K562 (cell line): ENCODE data around the gene GPRC5B. TPM values are rescaled to one million over a fixed set of nuclear protein-coding genes. Genes with fewer than 3 reads are reported as not detected.

Experiments used
- ATAC-seq: fragments of 200-7000 bp; cut with Tn5 transposase; 3 replicates; pipeline ENCODE4 v1.9.1; 2020; ENCODE audit warnings: moderate library complexity
- BruUV-seq: library from RNA; stranded (reverse); fragments of 400-500 nt; replicated peaks from 2 replicates; lab custom pipeline; 2021; lab: Mats Ljungman, UMichigan
- CTCF ChIA-PET: fragments of 300-600 bp; formaldehyde crosslinking; extraction: SDS; loops from one replicate; lab custom pipeline; 2021; ENCODE audit warnings: low intra/inter-chr PET ratio; lab: Yijun Ruan, JAX
- POLR2A ChIA-PET: fragments of 300-600, 350-650 bp; sonication (Branson Sonifier 250); formaldehyde crosslinking; extraction: SDS; loops from one replicate; lab custom pipeline; 2021; ENCODE audit warnings: antibody characterized with exemption, inconsistent platforms; lab: Yijun Ruan, JAX
- DNase-seq, 4 experiments: peaks; one replicate each; pipeline versions ENCODE4 v3.0.0 to v3.0.0-alpha.2; 2011 to 2018; ENCODE audit warnings: low spot score in 3 of 4, mixed read lengths in 3 of 4; ENCODE audit errors: extremely low read depth in 1 of 4
- FAIRE-seq: peaks from 2 replicates; lab custom pipeline; 2011; peaks lifted over from hg19 to GRCh38; lab: Jason Lieb, UNC
- H2AFZ ChIP-seq: 2 replicates; pipeline ENCODE4 v1.6.0; 2011; ENCODE audit warnings: low read depth, low read length, control low read depth, inconsistent platforms
- H3K27ac ChIP-seq: fragments of 200-600 bp; 3 replicates; pipeline ENCODE4 v1.8.0; 2011; ENCODE audit warnings: low read depth, mild to moderate bottlenecking, control low read depth, inconsistent platforms, low read length, moderate library complexity, mixed read lengths; ENCODE audit errors: extremely low read depth
- H3K27me3 ChIP-seq, 2 experiments: fragments of 300-600 bp in 1 of 2; 2 replicates in 1 of 2; 3 replicates in 1 of 2; pipeline versions ENCODE4 v1.6.0 to v1.8.0; 2011; ENCODE audit warnings: inconsistent platforms in 2 of 2, low read length in 2 of 2, mild to moderate bottlenecking in 1 of 2, mixed read lengths in 1 of 2, moderate library complexity in 1 of 2; ENCODE audit not compliant: control insufficient read depth in 2 of 2, insufficient read depth in 2 of 2
- H3K36me3 ChIP-seq: fragments of 300-600 bp; 3 replicates; pipeline ENCODE4 v1.8.0; 2011; ENCODE audit warnings: mild to moderate bottlenecking, low read length, inconsistent platforms; ENCODE audit not compliant: control insufficient read depth, insufficient read depth
- H3K4me1 ChIP-seq, 2 experiments: fragments of 200-600 bp in 1 of 2; replicated peaks in 1 of 2; 2 replicates in 1 of 2; 3 replicates in 1 of 2; pipeline versions ENCODE4 v1.5.1 to v1.8.0; 2011; ENCODE audit warnings: inconsistent platforms in 2 of 2, low read length in 2 of 2, mild to moderate bottlenecking in 1 of 2, mixed read lengths in 1 of 2, moderate library complexity in 1 of 2; ENCODE audit not compliant: control insufficient read depth in 2 of 2, insufficient read depth in 2 of 2
- H3K4me2 ChIP-seq: 2 replicates; pipeline ENCODE4 v1.6.1; 2011; ENCODE audit warnings: low read length, control low read depth, inconsistent platforms, mixed read lengths; ENCODE audit not compliant: insufficient read depth
- H3K4me3 ChIP-seq: fragments of 200-600 bp; sonication (generic), shearing (Covaris generic); 2 replicates; pipeline ENCODE4 v1.5.1; 2016; ENCODE audit warnings: control low read depth, inconsistent platforms
- H3K79me2 ChIP-seq: fragments of 200-600 bp; 3 replicates; pipeline ENCODE4 v1.8.0; 2011; ENCODE audit warnings: low read length, inconsistent platforms; ENCODE audit not compliant: control insufficient read depth, insufficient read depth
- H3K9ac ChIP-seq, 2 experiments: 2 replicates each; pipeline versions ENCODE4 v1.6.0 to v1.6.1; 2011; ENCODE audit warnings: low read depth in 2 of 2, low read length in 2 of 2, control low read depth in 1 of 2, inconsistent platforms in 1 of 2, mild to moderate bottlenecking in 1 of 2, mixed read lengths in 1 of 2; ENCODE audit not compliant: insufficient read depth in 1 of 2
- H3K9me1 ChIP-seq: one replicate; pipeline ENCODE4 v1.6.0; 2011; ENCODE audit warnings: inconsistent platforms, mild to moderate bottlenecking, low read length, moderate library complexity; ENCODE audit not compliant: control insufficient read depth, insufficient read depth
- H3K9me3 ChIP-seq: replicated peaks from 2 replicates; pipeline ENCODE4 v1.5.1; 2011; ENCODE audit warnings: low read depth, low read length, inconsistent platforms; ENCODE audit not compliant: control insufficient read depth, insufficient read depth
- H4K20me1 ChIP-seq: replicated peaks from 2 replicates; pipeline ENCODE4 v1.6.1; 2011; ENCODE audit warnings: low read length, inconsistent platforms, mixed read lengths; ENCODE audit not compliant: control insufficient read depth, insufficient read depth
- ESRRA ChIP-seq: fragments of 450-650 bp; IDR thresholded peaks from 2 replicates; pipeline ENCODE4 v1.6.1; 2014; ENCODE audit warnings: low read depth, mild to moderate bottlenecking, moderate library complexity, borderline replicate concordance
- NR2C1 ChIP-seq, 2 experiments: fragments of 450-650 bp; IDR thresholded peaks; 2 replicates each; pipeline ENCODE4 v1.6.1; 2017; ENCODE audit warnings: mild to moderate bottlenecking in 2 of 2, antibody characterized with exemption in 1 of 2, inconsistent platforms in 1 of 2, missing compliant biosample characterization in 1 of 2, missing genetic modification characterization in 1 of 2
- RBM15 ChIP-seq: fragments of 200-400 bp; formaldehyde crosslinking; IDR thresholded peaks from 2 replicates; pipeline ENCODE4 v1.6.1; 2018; ENCODE audit warnings: mild to moderate bottlenecking, low read length, moderate library complexity; ENCODE audit not compliant: insufficient read depth
- SMAD4 ChIP-seq: fragments of 250-450 bp; sonication (Bioruptor Pico); conservative IDR thresholded peaks from 2 replicates; pipeline ENCODE4 v1.8.0; 2021; ENCODE audit warnings: inconsistent platforms, mild to moderate bottlenecking, moderate library complexity
- STAT5A ChIP-seq: IDR thresholded peaks from 2 replicates; pipeline ENCODE4 v1.6.1; 2012; ENCODE audit warnings: low read length, inconsistent platforms, borderline replicate concordance
- ZNF197 ChIP-seq: fragments of 200-800 bp; sonication (Bioruptor generic); IDR thresholded peaks from 2 replicates; pipeline ENCODE4 v1.6.1; 2016; ENCODE audit warnings: low read depth, missing genetic modification characterization, missing compliant biosample characterization
- ZNF561 ChIP-seq: fragments of 450-650 bp; formaldehyde crosslinking; conservative IDR thresholded peaks from 2 replicates; pipeline ENCODE4 v1.4.0; 2020; ENCODE audit warnings: mild to moderate bottlenecking, moderate library complexity
- ZNF57 ChIP-seq: fragments of 450-650 bp; formaldehyde crosslinking; IDR thresholded peaks from 2 replicates; pipeline ENCODE4 v1.4.0; 2020; ENCODE audit warnings: mild to moderate bottlenecking, moderate library complexity
- ZNF766 ChIP-seq: fragments of 200-800 bp; sonication (Bioruptor generic); conservative IDR thresholded peaks from 2 replicates; pipeline ENCODE4 v1.6.1; 2016; ENCODE audit warnings: missing genetic modification characterization, missing compliant biosample characterization
- WGBS: fragments of 100-300 bp; shearing (Covaris generic); methylation state at CpG from one replicate; pipeline ENCODE4 v1.1.6; 2016; ENCODE audit warnings: low coverage, mixed read lengths; ENCODE audit not compliant: insufficient coverage; ENCODE audit errors: missing lambda C conversion rate; 5-methylcytosine and 5-hydroxymethylcytosine counted together
- in situ Hi-C: fragments of 300-500 bp; cut with MboI; formaldehyde crosslinking; loops from 4 replicates; pipeline ENCODE4 v1.15.0; 2018; ENCODE audit warnings: inconsistent platforms, mixed read lengths
- intact Hi-C: fragments of 100-400 bp; cut with micrococcal nuclease; formaldehyde crosslinking; loops from 2 replicates; pipeline ENCODE4 v1.14.2; 2022
- polyA plus RNA-seq, 8 experiments: library from polyadenylated mRNA; depleted of rRNA in 4 of 8; stranded (reverse) in 5 of 8; unstranded in 3 of 8; fragments of >200 nt; fragmentation: Nextera tagmentation in 2 of 8; fragmentation: Illumina TruSeq in 1 of 8; extraction: Ambion mirVana in 2 of 8; extraction: Trizol in 1 of 8; gene quantifications; 2 replicates each; pipeline versions ENCODE4 v1.2.1 to v1.2.3, GENCODE V29; 2011 to 2014; ENCODE audit warnings: inconsistent platforms in 1 of 8, missing spikeins in 1 of 8
- total RNA-seq, 7 experiments: library from RNA; depleted of rRNA in 6 of 7; stranded (reverse); fragments of >200 nt in 6 of 7; fragmentation: Illumina TruSeq in 2 of 7; extraction: Trizol in 2 of 7; gene quantifications; 2 replicates each; pipeline versions ENCODE4 v1.2.1 to v1.2.3, GENCODE V29; 2011 to 2021; ENCODE audit warnings: low replicate concordance in 1 of 7
- TF ChIP-seq, protein P1 (sequence below): fragments of 250-450 bp; sonication (Bioruptor Pico); IDR thresholded peaks from 2 replicates; pipeline ENCODE4 v1.4.0; 2020; ENCODE audit warnings: borderline replicate concordance
- TF ChIP-seq, protein P2 (sequence below), 2 experiments: IDR thresholded peaks; 2 replicates each; pipeline ENCODE4 v1.6.1; 2011; ENCODE audit warnings: borderline replicate concordance in 1 of 2, control low read depth in 1 of 2, low read depth in 1 of 2, low read length in 1 of 2, mild to moderate bottlenecking in 1 of 2, mixed read lengths in 1 of 2, moderate library complexity in 1 of 2; ENCODE audit not compliant: insufficient read depth in 1 of 2, insufficient read length in 1 of 2, poor library complexity in 1 of 2, severe bottlenecking in 1 of 2; ENCODE audit errors: extremely low read depth in 1 of 2
- TF ChIP-seq, protein P3 (sequence below): fragments of 250-450 bp; sonication (Bioruptor Pico); IDR thresholded peaks from 2 replicates; pipeline ENCODE4 v1.4.0; 2020; ENCODE audit warnings: mild to moderate bottlenecking, moderate library complexity
- TF ChIP-seq, protein P4 (sequence below), 2 experiments: fragments of 450-650 bp in 1 of 2; sonication (generic) in 1 of 2; formaldehyde crosslinking in 1 of 2; IDR thresholded peaks in 1 of 2; conservative IDR thresholded peaks in 1 of 2; 2 replicates each; pipeline versions ENCODE4 v1.6.1 to v1.8.1; 2016 to 2023; ENCODE audit warnings: mild to moderate bottlenecking in 2 of 2, moderate library complexity in 2 of 2, inconsistent platforms in 1 of 2, missing genetic modification reagents in 1 of 2

The GPRC5B gene
- total and polyA plus RNA-seq, 9 of the 15 experiments (the other 6 are each of a cell fraction or from before 2014, with no cell fraction given): 0.65 to 5.5 (median 1.3) TPM

- no peaks in the 10 kb centered on the region for H3K9me1 ChIP-seq
- in situ Hi-C loops (no loop called here), intact Hi-C loops (no loop called here)
- H3K9me3 ChIP-seq: no peaks in the 10 kb centered on the region
- no peaks in the 10 kb centered on the region; a peak in 1 of 5 replicates for H3K27me3 ChIP-seq
- H2AFZ ChIP-seq: no peak overlapping the region
- CTCF ChIA-PET: no interaction called here
- TF ChIP-seq ZNF57 (CRISPR knock-in tag) (no peak), RBM15 (no peak), ESRRA (no peak), ZNF197 (no peak), ZNF766 (no peak), SMAD4 (no peak), STAT5A (no peak), NR2C1 (IDR thresholded peaks at IDR 0.05) (no peak), NR2C1 (tag; IDR thresholded peaks at IDR 0.05) (no peak), ZNF561 (CRISPR knock-in tag) (no peak)
- TF ChIP-seq, protein P1, sequence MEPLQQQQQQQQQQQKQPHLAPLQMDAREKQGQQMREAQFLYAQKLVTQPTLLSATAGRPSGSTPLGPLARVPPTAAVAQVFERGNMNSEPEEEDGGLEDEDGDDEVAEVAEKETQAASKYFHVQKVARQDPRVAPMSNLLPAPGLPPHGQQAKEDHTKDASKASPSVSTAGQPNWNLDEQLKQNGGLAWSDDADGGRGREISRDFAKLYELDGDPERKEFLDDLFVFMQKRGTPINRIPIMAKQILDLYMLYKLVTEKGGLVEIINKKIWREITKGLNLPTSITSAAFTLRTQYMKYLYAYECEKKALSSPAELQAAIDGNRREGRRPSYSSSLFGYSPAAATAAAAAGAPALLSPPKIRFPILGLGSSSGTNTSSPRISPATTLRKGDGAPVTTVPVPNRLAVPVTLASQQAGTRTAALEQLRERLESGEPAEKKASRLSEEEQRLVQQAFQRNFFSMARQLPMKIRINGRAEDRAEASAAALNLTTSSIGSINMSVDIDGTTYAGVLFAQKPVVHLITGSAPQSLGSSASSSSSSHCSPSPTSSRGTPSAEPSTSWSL (CRISPR knock-in tag): no peak
- TF ChIP-seq, protein P2, sequence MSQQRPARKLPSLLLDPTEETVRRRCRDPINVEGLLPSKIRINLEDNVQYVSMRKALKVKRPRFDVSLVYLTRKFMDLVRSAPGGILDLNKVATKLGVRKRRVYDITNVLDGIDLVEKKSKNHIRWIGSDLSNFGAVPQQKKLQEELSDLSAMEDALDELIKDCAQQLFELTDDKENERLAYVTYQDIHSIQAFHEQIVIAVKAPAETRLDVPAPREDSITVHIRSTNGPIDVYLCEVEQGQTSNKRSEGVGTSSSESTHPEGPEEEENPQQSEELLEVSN (IDR thresholded peaks at IDR 0.05; ENCODE audit: borderline replicate concordance in 1 of 2, extremely low read depth in 1 of 2, insufficient read depth in 1 of 2, insufficient read length in 1 of 2, low read depth in 1 of 2, low read length in 1 of 2, poor library complexity in 1 of 2, severe bottlenecking in 1 of 2): no peak
- TF ChIP-seq, protein P3, sequence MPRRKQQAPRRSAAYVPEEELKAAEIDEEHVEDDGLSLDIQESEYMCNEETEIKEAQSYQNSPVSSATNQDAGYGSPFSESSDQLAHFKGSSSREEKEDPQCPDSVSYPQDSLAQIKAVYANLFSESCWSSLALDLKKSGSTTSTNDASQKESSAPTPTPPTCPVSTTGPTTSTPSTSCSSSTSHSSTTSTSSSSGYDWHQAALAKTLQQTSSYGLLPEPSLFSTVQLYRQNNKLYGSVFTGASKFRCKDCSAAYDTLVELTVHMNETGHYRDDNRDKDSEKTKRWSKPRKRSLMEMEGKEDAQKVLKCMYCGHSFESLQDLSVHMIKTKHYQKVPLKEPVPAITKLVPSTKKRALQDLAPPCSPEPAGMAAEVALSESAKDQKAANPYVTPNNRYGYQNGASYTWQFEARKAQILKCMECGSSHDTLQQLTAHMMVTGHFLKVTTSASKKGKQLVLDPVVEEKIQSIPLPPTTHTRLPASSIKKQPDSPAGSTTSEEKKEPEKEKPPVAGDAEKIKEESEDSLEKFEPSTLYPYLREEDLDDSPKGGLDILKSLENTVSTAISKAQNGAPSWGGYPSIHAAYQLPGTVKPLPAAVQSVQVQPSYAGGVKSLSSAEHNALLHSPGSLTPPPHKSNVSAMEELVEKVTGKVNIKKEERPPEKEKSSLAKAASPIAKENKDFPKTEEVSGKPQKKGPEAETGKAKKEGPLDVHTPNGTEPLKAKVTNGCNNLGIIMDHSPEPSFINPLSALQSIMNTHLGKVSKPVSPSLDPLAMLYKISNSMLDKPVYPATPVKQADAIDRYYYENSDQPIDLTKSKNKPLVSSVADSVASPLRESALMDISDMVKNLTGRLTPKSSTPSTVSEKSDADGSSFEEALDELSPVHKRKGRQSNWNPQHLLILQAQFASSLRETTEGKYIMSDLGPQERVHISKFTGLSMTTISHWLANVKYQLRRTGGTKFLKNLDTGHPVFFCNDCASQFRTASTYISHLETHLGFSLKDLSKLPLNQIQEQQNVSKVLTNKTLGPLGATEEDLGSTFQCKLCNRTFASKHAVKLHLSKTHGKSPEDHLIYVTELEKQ: no peak
- TF ChIP-seq, protein P4, sequence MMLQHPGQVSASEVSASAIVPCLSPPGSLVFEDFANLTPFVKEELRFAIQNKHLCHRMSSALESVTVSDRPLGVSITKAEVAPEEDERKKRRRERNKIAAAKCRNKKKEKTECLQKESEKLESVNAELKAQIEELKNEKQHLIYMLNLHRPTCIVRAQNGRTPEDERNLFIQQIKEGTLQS (IDR thresholded peaks at IDR 0.05): no peak
- TF ChIP-seq, protein P4 (CRISPR knock-in tag; conservative IDR thresholded peaks at IDR 0.05): no peak
- ATAC-seq: no peak
- 27% methylated on average over 2 of the region's 2 CpGs for WGBS
- H3K4me3 ChIP-seq: no peak overlapping the region
- H4K20me1 ChIP-seq: no peaks in the 10 kb centered on the region
- peaks cover 0 to 8% of the 10 kb centered on the region in 2 experiments; a peak in 3 of 5 replicates for H3K4me1 ChIP-seq
- no peak for FAIRE-seq
- BruUV-seq: no TSS peak
- no peak overlapping the region for H3K9ac ChIP-seq
- POLR2A ChIA-PET: interaction anchor here (1.3 kb wide), 1 partner anchor 9 kb away, joined by 6 read pairs; no protein-coding TSS in a partner anchor
- no peak overlapping the region for H3K27ac ChIP-seq
- no peak overlapping the region for H3K4me2 ChIP-seq
- H3K36me3 ChIP-seq: no peaks in the 10 kb centered on the region
- DNase-seq: no peak
- H3K79me2 ChIP-seq: no peaks in the 10 kb centered on the region
Observed at GRCh38 chr16:19815418-19815817, 69.2 kb downstream of the GPRC5B start.
